ENCODE data around the gene LMBR1L.

LMBR1L gene

DNA sequence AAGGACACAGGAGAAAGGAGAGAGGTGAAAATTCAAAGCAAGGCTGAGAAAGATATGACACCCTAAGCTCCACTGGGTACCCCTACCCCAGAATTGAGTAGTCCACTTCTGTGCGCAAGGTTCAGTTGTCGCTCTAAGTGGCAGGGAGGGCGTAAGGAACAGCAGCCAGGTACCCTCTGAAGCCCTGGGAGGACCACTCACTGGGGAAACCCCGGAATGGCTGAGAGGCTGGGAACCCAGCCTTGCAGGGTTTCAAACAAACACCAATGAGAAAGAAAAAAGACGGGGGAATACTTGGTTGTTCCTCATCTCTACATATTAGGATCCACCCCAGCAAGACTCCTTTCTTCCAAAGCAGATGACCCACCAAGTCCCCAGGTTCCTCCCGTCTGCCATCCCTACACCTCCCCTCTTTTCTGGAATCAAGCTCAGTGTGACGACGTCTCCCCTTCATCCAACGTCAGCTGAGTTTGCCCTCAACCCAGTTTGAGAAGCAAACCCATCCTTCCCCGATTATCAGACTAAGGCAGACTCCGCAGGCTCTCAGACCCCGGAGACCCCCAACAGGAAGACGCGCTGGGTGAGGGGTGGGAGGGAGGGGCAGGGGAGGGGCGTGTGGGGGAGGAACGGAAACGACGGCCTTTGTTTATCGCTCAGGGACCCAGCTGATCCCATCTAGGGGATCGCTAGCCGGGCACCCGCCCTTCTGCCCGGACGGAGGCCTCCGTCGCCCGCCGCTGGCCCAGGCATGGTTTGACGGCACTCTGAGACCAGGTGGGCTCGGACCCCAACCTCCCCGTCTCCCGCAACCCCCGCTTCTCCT, 795 bp downstream of the LMBR1L start:
- peak in 1 of 5 experiments; percentile 52 for DNase-seq

DNA sequence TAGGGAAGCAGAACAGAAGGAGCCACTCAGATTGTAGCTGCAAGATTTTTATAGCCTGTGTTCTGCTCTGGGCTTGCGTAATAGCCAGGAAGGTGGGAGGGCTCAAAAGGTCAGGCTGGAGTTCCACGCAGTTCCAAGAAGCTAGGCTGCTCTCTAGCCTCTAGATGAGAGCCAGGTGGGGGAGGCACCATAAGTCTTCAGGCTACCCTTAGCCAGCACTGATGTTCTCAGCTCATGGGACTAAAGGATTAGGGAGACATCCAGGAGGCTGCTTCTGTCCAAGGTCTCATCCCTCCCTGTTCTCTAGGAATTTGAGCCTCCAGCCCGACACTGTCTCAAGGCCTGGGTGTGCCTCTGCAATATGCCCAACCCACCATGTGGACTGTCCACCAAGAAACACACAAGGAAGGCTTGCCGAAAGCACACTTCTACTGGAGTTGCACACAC, 1.7 kb downstream of the LMBR1L start:
- no peak for DNase-seq

DNA sequence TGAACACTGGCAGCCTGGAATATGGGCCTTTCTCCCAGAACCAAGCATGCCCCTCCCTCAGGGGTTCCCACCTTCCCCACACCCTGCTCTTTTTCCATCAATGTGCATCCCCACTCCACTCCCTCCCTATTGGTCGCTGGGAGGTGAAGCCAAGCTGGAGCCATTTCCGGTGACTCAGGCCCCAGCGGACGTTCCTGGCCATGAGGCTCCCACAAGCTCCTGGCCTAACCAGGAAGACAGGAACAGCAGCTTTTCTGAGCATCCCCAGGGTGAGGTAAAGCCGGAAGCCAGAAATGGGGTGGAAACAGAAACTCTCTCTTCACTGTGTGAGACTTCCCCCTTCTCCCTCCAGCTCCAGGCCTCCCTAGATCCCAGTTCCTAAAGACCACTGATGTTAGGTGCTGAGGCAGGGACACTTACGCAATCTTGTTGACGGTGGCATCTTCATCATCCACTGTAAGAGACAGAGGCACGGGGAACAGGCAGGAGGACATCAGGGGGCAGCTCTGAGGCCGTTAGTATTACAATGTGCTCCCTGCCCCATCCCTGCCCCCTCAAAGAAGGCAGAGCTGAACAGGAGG, 5.1 kb downstream of the LMBR1L start:
- DNase-seq = no peak

DNA sequence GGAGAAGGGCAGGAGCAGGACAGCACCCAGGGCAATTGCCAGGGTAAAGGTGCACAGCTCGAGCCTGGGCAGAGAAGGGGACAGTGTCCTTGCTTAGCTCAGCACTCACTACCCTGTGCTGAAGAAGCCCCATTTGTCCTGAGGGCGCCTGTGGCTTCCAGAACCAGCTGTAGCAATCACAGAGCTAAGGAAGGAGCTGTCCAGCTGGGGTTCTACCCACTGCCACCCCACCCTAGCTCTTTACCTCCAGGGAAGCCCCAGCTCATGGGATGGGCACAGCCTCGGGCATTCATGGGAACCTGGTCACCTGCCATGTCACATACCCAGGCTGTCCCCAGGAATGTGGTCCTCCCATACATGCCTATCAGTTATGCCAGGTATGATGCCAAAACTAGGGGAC, 5.8 kb downstream of the LMBR1L start:
- DNase-seq = no peak

DNA sequence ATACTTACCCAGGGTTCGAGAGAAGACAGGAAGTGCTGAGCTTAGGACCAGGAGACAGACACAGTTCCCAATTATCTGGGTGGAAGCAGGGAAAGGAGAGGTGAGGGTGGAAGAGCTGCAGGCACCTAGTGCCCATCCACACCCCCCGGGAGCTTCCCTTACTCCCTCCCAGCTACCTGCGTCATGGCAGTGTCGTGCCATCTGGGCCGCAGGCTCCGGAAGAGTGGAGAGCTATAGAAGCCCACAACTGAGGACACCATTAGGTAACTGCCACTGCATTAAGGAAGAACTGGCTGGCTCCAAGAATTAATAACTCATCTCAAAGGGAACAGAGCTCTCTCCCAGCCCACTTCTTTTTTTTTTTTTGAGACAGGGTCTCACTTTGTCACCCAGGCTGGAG, 10.3 kb downstream of the LMBR1L start:
- no peak for DNase-seq

DNA sequence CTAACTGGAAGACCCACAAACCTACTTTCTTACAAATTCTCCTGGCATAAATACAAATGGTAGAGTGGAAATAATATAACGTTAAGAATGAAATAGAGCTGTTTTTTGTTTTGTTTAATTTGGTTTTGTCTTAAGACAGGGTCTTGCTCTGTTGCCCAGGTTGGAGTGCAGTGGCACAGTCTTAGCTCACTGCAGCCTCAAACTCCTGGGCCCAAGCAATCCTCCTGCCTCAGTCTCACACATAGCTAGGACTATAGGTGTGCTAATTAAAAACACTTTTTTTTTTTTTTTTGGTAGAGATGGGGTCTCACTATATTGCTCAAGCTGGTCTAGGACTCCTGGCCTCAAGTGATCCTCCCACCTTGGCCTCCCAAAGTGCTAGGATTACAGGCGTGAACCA, 11.9 kb downstream of the LMBR1L start:
- DNase-seq = no peak

DNA sequence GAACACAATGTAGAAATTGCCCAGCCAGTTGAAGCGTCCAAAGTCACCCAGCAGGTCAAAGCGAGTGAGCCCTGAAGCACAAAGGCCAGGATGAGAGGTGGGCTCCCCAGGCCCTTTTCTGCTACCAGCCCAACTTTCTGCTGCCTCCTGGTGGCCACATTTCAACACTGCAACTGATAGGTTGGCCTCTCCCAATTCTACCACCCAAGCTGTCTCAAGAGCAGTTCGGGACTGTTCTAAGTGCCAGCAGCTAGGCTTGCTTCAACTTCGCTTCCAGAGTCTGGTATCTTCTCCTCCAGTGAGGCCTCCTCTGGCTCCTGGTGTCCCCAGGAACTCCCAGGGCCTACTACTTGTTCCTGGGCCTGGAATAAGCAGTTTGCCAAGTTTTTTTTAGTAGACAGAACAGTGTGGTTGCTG, 12.6 kb downstream of the LMBR1L start:
- DNase-seq = peak in 4 of 5 experiments; percentile 39 to 52 (median 46)

DNA sequence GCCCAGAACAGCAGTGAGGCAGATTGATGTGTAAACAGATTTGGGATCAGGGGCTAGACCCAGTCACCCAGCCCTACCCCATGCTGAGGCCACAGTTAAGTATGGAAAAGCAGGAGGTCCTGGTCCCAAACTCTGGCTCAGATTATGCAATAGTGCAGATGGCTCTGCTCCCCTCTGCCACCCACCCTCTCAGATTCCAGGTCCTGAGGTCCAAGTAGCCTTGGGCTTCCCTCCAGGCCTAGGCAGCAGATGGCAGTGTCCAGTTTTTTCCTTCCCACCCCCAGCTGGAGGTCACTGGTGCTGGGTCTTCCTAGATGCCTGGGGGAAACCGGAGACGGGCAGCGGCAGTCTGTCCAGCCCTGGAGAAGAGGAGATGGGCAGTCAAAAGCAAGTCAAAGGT, 13.3 kb downstream of the LMBR1L start:
- no peak for DNase-seq

DNA sequence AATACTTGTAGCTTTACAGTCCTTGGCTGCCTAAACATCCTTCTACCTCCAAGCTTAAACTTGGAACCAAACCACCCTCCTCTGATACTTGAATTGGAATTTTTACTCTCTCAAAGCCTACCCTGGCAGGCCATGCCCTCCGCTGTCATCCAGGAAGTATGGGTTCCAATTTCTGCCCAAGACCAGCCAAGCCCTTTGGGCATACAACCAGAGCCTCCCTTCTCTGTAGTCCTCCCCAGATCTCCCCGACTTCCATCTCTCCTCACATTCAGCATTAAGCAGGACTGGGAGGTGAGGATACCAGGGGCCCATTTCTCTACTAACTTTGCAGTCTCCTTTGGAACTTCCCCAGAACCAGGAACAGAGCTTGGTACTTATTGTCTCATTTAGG, 15.7 kb downstream of the LMBR1L start:
- no peak for DNase-seq

DNA sequence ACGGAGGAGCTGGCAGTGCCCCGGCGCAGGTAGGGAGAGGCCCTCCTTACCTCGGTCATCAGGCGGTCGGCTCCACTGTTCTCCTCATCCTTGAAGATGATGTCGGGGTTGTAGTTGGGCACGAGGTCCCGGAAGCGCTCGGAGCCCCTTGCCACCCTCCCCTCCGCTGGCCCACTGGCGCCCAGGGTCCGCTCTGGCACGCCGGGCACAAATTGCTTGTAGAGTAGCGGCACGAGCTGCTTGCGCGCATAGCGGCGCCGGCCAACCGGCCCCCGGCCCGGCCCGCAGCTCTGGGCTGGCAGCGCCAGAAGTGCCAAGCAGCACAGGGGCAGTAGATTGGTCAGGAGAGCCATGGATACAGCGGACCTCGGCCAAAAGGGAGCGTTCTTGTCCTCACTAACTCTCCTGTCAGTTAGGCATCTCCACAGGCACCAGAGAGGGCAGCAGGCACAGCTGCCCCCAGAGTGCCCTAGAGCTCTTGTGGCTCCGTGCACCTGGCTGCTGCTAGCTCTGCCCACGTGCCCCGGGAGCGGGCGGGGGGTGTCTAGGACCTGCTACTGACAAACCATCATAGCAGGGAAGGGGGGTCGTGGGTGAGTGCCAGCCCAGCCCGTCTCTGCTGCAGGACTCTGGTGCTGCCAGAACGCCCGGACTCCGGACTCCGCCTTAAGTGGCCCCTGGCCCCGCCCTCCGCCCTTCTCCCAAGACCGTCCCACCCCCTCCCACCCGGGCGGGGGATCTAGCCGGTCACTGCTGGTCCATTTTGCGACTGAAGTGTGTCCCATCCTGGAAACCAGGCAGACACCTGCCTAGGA, 16.3 kb downstream of the LMBR1L start, which contains the start of gene DHH:
Gene DHH, minus strand, starts transcription at position 642 of the 815 bp plus-strand sequence. Its CDS starts 289 bp downstream, at position 353.
- DNase-seq = no peak

DNA sequence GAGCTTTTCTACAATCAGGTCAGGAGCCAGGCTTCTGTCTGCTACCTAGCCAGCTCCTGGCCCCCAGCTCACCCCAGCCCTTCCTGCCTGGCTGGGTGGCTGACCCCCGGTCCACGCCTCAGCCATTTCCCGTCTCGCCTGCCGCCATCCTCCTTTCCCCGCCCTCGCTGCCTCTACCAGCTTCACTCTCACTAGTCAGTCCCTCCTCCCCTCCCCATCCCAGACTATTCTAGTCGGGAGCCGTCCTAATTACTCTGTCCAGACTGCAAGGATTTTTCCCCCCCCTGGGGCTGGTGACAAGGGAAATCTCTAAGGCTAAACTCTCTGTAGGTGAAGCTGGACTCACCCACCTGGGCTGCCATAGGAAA, 16.9 kb downstream of the LMBR1L start:
- DNase-seq = no peak

DNA sequence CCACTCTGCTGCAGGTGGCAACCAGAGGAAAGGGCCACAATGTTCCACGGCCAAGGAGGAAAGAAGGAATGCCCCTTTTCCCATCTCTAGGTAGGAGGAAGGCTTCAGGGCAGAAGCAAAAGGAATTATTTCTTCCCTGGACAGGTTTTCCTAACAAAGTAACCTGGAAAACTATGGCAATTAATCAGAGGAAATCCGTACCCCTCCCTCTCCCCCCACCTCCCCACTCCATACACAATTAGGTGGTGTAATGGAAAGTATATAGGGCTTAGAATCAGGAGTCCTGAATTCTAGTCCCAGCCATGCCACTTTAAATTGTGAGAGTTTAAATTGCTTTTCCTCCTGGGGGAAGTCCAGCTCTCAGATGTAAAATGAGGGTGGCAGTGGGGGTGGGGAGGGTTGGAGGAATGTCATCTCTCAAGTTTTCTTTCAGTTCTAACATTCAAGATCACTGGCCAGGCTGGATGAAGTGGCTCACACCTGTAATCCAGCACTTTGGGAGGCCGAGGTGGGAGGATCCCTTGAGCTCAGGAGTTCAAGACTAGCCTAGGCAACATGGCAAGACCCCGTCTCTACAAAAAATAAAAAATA, 17.7 kb downstream of the LMBR1L start:
- DNase-seq = no peak

DNA sequence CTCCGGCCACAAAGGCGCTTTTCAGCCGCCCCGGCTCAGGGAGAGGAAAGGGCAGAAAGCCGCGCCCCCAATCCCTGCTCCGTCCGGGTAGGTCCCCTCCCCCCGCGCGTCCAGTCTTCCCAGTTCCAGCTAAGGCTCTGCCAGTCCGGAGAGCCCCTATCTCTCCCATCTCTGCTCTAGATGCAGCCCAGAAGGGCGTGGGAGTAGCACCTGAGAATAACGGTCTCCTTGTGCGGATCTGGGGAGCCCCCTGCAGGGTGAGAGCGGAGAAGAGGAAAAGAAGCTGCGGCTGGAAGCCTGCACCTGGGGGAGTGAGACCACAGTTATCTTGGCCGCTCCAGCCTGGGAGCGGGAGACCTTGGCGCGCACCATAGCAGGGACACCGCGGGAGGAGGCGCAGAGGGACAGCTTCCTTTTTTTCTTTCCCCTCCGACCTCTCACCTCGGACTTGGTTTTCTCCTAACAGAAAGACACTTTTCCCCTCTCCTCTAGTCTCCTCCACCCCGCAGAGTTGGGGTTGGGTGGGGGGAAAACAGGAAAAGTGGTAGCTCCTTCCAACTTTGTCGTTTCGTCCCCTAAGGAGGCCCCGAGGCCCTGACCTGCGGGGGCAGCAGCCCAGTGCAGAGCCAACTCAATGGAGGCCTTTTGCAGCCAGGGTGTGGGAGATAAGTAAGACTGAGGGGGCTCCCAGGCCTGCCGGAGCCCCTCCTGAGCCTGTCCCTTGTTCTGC, 18.4 kb downstream of the LMBR1L start:
- DNase-seq = peak in 4 of 5 experiments; percentile 31 to 36 (median 34)

DNA sequence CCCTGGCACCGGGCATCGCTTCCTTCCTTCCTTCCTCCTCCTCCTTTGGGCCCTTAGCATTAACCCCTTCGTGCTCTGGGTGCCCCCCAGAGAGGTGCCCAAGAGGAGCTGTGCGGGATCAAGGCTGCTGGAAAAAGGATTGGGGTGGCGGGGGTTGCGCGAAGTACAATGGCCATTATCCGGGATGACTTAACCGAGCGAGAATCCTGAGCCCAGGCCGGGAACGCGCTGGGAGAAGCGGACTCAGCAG, 18.9 kb downstream of the LMBR1L start:
- no peak for DNase-seq

DNA sequence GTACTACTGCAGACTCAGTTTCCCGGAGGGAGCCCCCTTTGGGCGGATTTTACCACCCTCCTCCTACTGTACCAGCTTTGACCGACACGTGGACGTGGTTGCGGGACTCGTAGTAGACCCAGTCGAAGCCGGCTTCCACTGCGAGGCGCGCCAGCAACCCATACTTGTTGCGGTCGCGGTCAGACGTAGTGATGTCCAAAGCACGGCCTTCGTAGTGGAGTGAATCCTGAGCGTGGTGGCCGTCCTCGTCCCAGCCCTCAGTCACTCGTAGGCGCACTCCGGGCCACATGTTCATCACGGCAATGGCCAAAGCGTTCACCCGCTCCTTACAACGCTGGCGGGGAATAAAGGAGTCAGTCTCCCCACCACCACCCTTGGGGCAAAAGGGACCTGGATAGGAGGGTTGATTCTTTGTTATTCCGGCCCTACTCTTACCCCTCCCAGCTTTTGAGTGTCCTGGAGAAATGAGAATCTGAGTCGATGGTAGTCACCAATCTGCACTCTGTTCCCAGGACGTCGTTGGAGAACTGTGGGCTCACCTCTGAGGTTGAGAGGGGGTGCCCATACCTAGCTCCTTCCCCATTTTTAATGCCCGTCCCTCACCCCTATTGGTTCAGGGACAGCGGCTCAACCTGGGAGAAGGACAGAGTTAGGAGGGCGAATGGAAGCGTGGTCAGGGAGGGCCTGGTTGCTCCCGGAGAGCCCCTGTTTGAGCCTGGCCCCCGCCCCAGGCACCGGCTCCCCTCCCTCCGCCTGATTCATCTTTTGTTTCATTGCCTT, 19.4 kb downstream of the LMBR1L start:
- no peak for DNase-seq

DNA sequence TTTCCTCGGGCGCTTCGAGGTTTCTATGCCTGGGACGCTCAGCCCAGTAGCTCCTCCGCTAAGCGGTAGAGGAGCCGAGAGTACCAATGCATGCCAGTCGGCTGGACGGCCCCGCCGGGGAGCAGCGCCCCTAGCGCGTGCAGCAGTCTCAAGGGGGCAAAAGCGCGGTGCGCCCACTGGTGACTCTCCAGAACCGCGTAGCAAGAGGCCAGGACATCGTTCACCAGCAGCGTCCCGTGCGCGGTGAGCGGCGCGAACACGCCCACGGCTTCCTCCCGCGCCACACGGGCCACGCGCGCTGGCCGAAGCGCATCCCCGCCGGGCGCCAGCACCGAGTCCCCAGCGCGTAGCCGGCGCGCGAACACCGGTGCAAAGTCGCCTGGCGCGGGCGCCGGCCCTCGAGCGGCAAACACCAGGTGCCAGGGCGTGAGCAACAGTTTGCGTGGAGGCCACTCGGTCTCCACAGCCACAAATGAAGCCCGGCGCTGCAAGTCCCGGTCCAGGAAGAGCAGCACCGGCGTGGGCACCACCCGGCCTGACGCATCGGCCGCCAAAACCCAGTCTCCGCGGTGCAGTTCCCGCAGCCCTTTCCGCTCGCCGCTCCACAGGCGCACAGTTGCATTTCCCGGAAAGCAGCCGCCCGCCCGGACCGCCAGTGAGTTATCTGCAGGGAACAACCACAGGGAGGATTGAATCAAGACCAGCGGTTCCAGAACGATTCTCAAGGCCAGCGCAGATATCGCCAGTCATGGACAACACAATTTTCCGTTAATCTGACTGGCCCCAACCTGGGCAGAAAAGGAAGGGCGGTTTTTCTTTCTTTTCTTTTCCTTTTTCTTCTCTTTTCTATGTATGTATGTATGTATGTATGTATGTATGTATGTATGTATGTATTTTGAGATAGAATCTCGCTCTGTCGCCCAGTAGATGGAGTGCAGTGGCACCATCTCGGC, 20.6 kb downstream of the LMBR1L start:
- DNase-seq = peak in 2 of 5 experiments; percentile 19 to 48

DNA sequence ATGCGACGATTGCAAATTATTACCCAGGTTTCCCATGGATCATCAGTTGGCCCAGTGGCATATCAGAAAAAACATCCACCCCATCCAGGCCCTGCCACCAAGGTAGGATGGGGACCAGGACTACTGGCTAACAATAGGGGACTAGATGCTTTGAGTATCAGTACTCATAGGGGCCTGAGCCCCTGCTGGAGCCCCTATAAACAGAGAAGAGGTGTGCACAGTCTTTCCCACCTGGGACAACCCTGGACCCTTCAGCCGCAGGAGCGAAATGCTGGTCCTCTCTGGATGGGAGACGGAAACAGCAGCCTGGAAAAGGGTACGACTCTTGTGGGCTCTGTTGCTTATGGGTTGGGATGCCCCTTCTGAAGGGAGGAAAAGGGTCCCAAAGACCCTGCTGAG, 21.7 kb downstream of the LMBR1L start:
- no peak for DNase-seq

DNA sequence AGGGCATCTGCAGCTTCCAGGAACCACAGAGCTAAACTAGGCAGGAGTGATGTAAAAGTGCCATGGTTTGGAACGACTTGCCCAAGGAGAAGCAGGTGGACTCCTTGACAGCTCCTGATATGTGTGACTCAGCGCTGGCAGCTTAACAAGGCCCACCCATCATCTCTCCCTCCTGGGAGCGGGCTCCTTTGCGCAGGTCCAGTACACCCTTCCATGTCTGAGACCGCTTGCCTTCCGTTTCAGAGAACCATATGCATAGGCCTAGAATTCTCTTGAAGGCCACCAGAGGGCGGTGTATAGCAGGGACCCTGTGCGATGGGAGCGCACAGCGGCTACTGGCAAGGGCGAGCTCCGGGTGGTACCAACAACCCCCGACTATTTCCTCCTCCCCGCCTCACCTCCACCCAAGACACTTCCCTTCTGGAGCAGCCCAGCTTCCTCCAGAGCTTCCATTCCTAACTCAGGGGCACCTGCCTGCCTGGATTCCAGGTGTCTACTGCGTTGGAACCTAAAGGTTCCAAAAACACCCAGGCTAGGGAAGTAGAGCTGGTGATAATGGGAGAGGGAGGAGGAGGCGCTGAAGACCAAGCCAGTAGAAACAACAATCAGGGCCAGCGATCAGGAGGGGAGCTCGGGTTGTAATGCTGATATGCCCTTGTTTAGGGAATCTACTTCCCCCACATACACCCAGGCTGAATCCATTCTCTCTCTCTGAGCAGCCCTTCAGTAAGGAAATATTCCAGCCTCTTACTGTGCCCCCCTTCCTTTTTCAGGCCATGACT, 22.3 kb downstream of the LMBR1L start:
- peak in 4 of 5 experiments; percentile 29 to 81 (median 54) for DNase-seq

DNA sequence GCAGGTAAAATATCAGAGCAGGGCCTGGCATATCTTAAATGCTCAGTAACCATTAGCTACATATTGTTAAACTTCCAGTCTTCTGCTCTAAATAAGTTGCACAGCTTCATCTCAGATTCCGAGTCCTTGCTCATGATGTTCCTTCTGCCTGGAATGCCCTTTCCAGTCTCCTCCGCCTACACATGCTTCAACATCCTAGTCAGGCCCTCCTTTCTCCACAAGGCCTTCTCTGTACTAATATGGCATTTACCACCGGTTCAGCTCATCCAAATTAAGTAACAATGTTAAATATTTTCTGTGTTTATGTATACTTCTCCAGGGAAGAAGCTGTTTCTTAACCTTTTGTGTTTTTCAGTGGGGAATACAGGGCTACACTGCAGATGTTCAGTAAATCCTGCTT, 24.5 kb downstream of the LMBR1L start:
- no peak for DNase-seq

DNA sequence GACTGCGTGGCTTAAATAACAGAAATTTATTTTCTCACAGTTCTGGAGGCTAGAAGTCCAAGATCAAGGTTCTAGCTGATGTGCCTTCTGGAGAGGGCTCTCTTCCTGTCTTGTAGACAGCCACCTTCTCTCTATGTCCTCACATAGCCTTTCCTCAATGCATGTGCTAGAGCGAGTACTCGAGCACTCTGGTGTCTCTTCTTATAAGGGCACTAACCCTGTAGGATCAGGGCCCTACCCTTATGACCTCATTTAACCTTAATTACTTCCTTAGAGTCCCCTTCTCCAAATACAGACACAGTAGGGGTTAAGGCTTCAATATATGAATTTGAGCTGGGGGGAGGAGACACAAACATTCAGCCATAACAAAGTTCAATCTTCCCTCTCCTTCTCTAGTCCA, 26.2 kb downstream of the LMBR1L start:
- no peak for DNase-seq

Measured in T-helper 2 cell (primary cell).